Activated T-cell treated with anti-CD3 and anti-CD28 coated beads for 24 hours (primary cell): ENCODE data around the gene LBH.

Experiments
- DNase-seq: peaks from one replicate; pipeline ENCODE4 v3.0.0-alpha.2; 2020; ENCODE audit warnings: low read depth

LBH gene

GRCh38 chr2:30235859-30236535 is 4.7 kb downstream of the LBH start:
- peak; percentile 49 for DNase-seq

- no peak for DNase-seq
These were observed 5.4 kb downstream of the LBH start for GRCh38 chr2:30236591-30237238.

DNA sequence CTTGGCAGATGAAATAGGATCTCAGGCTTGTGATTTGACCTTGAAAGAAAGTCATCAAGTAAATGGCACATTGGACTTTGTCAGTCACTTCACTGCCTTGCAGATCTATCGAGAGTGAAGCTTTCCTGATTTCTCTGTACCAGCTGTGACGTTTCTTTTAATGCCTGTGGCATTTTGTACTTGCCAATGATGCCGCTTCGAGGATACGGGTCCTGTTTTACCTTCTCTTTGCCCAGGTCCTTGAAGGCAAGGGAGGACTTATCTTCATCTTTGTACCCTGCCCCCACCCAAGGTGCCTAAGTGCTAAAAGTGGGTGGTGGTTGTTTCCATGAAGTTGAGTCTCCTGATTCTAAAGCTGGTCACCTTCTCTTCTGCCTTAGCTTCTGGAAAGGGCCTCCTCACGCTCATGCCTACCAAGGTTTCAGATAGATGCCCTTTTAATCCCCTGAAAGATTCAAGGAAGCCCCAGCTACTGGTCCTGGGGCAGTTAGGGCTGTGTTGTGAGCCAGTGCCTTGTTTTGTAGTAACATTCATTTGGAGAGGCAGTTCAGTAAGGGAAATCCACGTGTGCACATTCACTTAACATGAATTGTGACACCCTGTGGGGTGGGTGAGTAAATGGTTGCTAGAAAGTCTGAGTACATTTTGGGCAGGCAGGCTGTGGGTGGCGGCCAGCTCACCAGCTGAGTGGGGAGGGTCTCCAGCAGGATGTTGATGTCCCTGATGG is 6.1 kb downstream of the LBH start:
- DNase-seq, result peak; percentile 36

GRCh38 chr2:30237966-30238800 is 6.8 kb downstream of the LBH start:
- DNase-seq, result no peak

DNA sequence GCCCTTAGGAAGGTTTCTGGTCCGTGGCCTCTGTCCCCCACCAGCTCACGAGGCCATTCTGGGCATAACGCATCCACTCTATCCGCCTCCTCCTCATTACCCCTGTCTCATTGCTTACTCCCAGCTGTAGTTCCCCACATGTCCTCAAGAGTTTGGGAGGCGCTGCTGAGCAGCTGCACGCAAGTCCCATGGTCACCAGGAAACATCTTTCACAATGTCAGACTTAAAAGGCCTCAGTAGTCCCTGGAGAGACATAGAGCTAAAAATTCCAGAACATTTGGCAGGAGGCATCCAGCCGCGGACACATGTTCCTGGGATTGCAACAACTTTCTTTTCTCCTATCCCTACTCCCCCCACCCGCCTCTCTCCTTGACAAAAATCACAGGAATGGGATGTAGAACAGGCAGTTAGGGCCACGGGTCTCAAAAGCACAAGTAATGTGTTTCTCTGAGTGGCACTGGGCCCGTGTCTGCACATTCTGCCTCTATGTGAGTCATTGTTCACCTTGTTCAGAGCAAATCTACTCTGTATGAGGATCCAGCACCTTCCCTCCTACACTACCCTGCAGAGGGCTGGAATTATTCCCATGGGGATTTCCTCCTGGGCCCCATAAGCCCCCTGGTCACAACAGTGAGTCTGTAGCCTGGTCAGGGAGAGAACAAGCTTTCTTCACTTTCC is 8.1 kb downstream of the LBH start:
- DNase-seq, result peak; percentile 64

- DNase-seq, result no peak
These were observed 8.8 kb downstream of the LBH start for GRCh38 chr2:30239986-30240752.

DNA sequence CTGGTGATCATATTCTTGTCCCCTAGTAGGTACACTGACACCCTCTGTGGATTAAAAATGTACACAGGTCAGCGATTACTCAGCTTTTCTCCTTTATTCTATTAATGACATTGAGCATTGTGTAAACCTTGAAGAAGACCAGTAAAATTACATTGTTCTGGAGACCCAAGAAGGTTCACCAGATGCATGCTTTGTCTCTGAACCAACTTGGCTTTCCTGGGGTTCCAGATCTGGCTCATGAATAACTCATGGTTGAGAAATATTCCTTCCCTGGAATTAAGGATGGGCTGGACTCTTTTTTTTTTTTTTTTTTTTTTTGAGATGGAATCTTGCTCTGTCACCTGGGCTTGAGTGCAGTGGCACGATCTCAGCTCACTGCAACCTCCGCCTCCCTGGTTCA is 11.9 kb downstream of the LBH start:
- DNase-seq, result no peak

GRCh38 chr2:30245364-30245763 is 14.0 kb downstream of the LBH start:
- no peak for DNase-seq

GRCh38 chr2:30248791-30249190 is 17.5 kb downstream of the LBH start:
- no peak for DNase-seq

DNA sequence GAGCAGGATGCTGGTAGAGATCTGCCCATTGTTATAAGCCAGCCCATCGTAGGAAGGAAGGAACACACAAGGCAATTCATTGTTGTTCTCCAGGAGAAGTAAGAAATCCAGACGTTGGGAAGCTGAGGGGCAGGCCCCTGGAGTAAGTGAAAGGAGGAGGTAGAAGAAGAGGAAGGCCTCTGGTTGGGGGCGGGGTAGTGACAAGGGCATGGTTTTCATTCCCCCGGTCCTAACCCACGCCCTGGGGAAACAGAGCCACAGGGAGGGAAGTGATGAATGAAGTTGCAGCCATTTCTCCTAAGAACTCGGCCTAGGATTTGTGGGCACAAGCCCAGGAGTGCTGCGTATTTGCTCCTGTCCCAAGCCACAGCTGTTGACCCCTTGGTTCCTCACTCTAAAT is 18.0 kb downstream of the LBH start:
- no peak for DNase-seq

- DNase-seq, result no peak
These were observed 19.1 kb downstream of the LBH start for GRCh38 chr2:30250421-30250820.

GRCh38 chr2:30252723-30253701 is 21.7 kb downstream of the LBH start:
- peak; percentile 71 for DNase-seq

DNA sequence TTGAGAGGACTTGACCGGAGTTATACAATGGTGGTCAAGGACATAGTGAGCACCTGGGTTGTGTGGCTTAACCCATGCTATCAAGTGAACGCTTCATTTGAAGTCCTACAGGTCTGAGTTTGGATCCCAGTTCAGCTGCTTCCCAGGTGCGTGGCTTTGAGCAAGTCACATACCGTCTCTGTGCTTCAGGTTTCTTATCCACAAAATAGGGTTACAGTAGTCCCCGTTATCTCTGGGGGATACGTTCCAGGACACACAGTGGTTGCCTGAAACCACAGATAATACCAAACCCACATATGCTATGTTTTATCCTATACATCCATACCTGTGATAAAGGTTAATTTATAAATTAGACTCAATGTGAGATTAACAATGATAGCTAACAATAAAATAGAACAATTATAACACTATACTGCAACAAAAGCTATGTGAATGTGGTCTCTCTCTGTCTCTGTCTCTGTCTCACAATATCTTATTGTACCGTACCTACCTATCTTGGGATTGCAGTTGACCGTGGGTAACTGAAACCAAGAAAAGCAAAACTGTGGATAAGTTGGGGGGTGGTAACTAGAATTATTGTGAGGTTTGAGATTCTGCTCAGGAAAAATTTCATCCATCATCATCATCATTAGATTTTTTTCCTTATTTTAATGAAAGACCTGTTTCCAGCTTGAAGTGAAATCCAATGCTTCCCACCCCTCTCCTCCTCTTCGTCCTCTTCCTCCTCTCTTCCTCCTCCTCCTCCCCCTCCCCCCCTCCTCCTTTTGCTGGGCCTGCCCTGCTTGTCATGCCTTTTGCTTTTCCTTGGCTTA is 22.7 kb downstream of the LBH start:
- DNase-seq, result no peak

DNA sequence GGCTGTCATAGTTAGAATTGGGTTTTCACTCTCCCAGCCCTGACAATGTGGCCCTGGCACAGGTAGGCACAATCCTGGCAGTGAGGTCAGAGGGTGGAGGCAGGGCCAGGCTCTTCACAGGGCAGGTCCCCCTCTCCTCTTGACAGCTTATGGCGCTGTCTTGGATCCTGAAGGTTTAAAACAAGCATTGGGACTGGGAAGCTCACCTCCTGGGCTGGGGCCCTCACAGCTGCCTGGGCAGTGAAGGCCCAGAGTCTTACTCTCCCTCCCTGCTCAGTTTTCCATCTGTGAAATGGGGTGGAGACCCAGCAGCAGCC is 23.3 kb downstream of the LBH start:
- DNase-seq, result no peak

DNA sequence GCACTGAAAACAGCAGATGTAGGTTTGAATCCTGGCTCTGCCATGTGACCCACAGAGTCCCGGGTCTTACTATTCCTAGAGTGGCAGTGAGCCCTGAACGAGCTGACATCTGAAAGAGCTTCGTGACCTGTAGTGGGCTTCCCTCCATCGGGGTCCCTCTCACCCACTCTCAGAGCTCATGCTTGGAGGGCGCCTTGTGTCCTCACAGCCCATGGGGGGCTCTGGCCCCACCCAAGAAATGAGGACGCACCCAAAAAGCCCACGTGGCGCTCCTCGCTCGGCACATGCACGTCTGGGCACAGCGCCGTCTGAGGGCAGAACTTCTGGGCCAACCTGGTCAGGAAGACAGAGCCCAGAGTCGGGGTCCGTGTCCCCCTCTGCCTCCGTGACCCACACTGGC is 23.7 kb downstream of the LBH start:
- no peak for DNase-seq

DNA sequence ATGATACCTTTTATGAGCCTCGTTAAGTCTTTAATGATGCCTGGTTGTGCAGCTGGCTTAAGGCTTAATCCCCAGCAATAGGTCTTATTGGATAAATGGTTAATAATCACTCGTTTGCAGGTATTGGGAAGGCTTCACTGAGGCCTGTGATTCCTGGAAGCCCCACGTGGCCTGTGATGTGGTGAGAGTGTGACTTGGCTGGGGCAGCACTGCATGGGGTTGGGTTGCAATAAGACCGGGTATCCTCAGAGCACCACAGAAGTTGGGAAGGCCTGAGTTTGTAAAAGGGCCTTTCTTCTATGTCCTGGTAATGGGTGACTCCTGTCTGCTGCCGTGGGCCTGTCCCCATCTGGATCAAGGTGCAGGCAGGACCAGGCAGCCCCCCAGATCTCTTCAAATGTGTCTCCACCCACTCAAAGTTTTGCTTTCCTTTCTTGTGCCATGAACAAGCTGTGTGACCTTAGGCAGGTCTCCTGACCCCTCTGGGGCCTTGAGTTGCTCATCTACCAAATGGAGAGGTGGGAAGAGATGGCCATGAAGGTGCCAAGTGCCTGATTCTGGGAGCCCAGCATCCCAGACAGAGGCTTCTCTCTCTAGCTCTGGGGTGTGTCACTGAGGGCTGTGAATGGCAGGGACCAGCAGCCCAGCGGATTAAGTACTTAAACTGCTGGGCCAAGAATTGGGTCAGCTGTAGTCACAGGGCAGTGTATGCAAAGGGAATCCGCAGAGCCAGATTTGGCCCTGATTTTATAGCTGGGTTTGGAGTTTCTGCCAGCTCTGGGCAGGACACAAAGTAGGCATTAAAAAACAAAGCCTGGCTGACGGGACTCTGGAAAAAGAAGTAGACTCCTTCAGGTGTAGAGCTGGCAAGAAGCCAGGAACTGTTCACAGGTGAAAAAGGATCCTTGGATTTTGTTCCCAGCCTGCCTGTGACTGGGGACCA is 24.4 kb downstream of the LBH start:
- no peak for DNase-seq

- no peak for DNase-seq
These were observed 26.2 kb downstream of the LBH start for GRCh38 chr2:30257266-30258214.
